HCT116 (cell line): ENCODE measurements around the gene PHF21B.

ENCODE experiments used
- CBX3 ChIP-seq: IDR thresholded peaks from 2 replicates; pipeline ENCODE4 v1.6.1; 2012; ENCODE audit warnings: low read depth
- CEBPB ChIP-seq: IDR thresholded peaks from 2 replicates; pipeline ENCODE4 v1.6.1; 2012; ENCODE audit warnings: low read depth
- CTCF ChIP-seq, 3 experiments: fragments of 200-600 bp in 1 of 3; sonication (generic) in 1 of 3; IDR thresholded peaks in 2 of 3; conservative IDR thresholded peaks in 1 of 3; 2 replicates each; pipeline ENCODE4 v1.5.1; 2012 to 2017; ENCODE audit warnings: low read depth in 2 of 3, low read length in 2 of 3, antibody characterized with exemption in 1 of 3, borderline replicate concordance in 1 of 3, control low read depth in 1 of 3, mild to moderate bottlenecking in 1 of 3, mixed read lengths in 1 of 3, mixed run types in 1 of 3, moderate library complexity in 1 of 3; ENCODE audit not compliant: insufficient read depth in 1 of 3
- EGR1 ChIP-seq: IDR thresholded peaks from 2 replicates; pipeline ENCODE4 v1.6.1; 2012; ENCODE audit warnings: low read depth
- EZH2 ChIP-seq: fragments of 200-600 bp; sonication (generic); IDR thresholded peaks from 2 replicates; pipeline ENCODE4 v1.6.1; 2017; ENCODE audit warnings: antibody characterized with exemption, mixed run types
- JUND ChIP-seq: IDR thresholded peaks from 2 replicates; pipeline ENCODE4 v1.6.1; 2012
- POLR2A ChIP-seq: IDR thresholded peaks from 2 replicates; pipeline ENCODE4 v1.7.0; 2011; ENCODE audit warnings: borderline replicate concordance; ENCODE audit not compliant: insufficient read depth, insufficient read length; ENCODE audit errors: extremely low read depth
- POLR2AphosphoS5 ChIP-seq: IDR thresholded peaks from 2 replicates; pipeline ENCODE4 v1.6.1; 2011; ENCODE audit warnings: mild to moderate bottlenecking, low read depth, low read length, moderate library complexity
- RAD21 ChIP-seq: IDR thresholded peaks from 2 replicates; pipeline ENCODE4 v1.6.1; 2012; ENCODE audit warnings: low read depth, mild to moderate bottlenecking
- YY1 ChIP-seq: IDR thresholded peaks from 2 replicates; pipeline ENCODE4 v1.6.1; 2011; ENCODE audit warnings: low read length, low read depth, moderate library complexity, mild to moderate bottlenecking; ENCODE audit not compliant: insufficient replicate concordance; ENCODE audit errors: extremely low read depth
- TF ChIP-seq, protein P1 (sequence below): IDR thresholded peaks from 2 replicates; pipeline ENCODE4 v1.6.1; 2012
- TF ChIP-seq, protein P2 (sequence below): IDR thresholded peaks from 2 replicates; pipeline ENCODE4 v1.6.1; 2011; ENCODE audit warnings: mild to moderate bottlenecking, low read length, moderate library complexity; ENCODE audit not compliant: insufficient replicate concordance; ENCODE audit errors: extremely low read depth
- TF ChIP-seq, protein P3 (sequence below): IDR thresholded peaks from 2 replicates; pipeline ENCODE4 v1.6.1; 2012; ENCODE audit warnings: low read depth

DNA sequence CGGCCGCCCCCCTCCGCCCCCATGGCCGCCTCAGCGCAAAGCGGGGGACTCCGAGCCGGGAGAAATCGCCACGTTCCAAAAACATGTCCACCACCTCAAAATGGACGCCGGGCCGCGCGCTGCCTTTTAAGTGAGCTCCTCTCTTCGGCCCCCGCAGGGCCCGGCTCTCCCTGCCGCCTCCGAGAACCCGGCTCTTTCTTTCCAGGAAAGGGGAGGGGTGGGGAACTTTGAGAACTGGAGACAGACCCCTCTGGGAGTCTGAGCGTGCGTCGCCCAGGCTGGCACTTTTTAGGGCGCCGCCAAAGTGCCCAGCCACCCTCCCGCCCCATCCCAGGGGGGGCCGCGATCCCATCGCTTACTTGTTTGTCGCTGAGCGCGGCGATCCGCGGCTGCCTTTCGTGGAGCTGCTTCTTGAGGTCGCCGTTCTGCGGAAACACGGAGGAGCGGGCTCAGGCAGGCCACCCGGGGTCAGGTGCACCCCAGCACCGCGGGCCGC lies 1.6 kb downstream of the PHF21B start:
- TF ChIP-seq CTCF (IDR thresholded peaks at IDR 0.05 in 2 of 3, conservative IDR thresholded peaks at IDR 0.05 in 1 of 3; ENCODE audit: borderline replicate concordance in 1 of 3, insufficient read depth in 1 of 3, low read depth in 2 of 3, low read length in 2 of 3) (no peak), CBX3 (no peak), JUND (no peak), EZH2 (no peak), CEBPB (no peak), POLR2AphosphoS5 (no peak), YY1 (no peak), POLR2A (no peak), RAD21 (no peak), EGR1 (no peak)
- TF ChIP-seq, protein P1, sequence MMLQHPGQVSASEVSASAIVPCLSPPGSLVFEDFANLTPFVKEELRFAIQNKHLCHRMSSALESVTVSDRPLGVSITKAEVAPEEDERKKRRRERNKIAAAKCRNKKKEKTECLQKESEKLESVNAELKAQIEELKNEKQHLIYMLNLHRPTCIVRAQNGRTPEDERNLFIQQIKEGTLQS, result no peak
- TF ChIP-seq, protein P2, sequence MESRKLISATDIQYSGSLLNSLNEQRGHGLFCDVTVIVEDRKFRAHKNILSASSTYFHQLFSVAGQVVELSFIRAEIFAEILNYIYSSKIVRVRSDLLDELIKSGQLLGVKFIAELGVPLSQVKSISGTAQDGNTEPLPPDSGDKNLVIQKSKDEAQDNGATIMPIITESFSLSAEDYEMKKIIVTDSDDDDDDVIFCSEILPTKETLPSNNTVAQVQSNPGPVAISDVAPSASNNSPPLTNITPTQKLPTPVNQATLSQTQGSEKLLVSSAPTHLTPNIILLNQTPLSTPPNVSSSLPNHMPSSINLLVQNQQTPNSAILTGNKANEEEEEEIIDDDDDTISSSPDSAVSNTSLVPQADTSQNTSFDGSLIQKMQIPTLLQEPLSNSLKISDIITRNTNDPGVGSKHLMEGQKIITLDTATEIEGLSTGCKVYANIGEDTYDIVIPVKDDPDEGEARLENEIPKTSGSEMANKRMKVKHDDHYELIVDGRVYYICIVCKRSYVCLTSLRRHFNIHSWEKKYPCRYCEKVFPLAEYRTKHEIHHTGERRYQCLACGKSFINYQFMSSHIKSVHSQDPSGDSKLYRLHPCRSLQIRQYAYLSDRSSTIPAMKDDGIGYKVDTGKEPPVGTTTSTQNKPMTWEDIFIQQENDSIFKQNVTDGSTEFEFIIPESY, result no peak
- TF ChIP-seq, protein P3, sequence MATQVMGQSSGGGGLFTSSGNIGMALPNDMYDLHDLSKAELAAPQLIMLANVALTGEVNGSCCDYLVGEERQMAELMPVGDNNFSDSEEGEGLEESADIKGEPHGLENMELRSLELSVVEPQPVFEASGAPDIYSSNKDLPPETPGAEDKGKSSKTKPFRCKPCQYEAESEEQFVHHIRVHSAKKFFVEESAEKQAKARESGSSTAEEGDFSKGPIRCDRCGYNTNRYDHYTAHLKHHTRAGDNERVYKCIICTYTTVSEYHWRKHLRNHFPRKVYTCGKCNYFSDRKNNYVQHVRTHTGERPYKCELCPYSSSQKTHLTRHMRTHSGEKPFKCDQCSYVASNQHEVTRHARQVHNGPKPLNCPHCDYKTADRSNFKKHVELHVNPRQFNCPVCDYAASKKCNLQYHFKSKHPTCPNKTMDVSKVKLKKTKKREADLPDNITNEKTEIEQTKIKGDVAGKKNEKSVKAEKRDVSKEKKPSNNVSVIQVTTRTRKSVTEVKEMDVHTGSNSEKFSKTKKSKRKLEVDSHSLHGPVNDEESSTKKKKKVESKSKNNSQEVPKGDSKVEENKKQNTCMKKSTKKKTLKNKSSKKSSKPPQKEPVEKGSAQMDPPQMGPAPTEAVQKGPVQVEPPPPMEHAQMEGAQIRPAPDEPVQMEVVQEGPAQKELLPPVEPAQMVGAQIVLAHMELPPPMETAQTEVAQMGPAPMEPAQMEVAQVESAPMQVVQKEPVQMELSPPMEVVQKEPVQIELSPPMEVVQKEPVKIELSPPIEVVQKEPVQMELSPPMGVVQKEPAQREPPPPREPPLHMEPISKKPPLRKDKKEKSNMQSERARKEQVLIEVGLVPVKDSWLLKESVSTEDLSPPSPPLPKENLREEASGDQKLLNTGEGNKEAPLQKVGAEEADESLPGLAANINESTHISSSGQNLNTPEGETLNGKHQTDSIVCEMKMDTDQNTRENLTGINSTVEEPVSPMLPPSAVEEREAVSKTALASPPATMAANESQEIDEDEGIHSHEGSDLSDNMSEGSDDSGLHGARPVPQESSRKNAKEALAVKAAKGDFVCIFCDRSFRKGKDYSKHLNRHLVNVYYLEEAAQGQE, result no peak
